Thyroid gland (tissue), 4 donors: ENCODE measurements around the gene PLEKHA1.

Source experiments
- CTCF ChIP-seq, 6 experiments: fragments of 200-600 bp in 3 of 6; fragments of 450-650 bp in 3 of 6; sonication (generic) in 3 of 6; IDR thresholded peaks; one replicate each; pipeline ENCODE4 v1.5.1; 2016 to 2019; ENCODE audit warnings: antibody characterized with exemption in 6 of 6, mild to moderate bottlenecking in 2 of 6, inconsistent platforms in 1 of 6, moderate library complexity in 1 of 6
- POLR2A ChIP-seq, 2 donors: fragments of 450-650 bp; IDR thresholded peaks; one replicate each; pipeline ENCODE4 v1.6.1; 2017; ENCODE audit warnings: antibody characterized with exemption in 2 of 2, mild to moderate bottlenecking in 2 of 2, moderate library complexity in 1 of 2

- TF ChIP-seq CTCF (IDR thresholded peaks at IDR 0.05) (no peak), POLR2A (IDR thresholded peaks at IDR 0.05) (no peak)
These were observed 25.6 kb upstream of the PLEKHA1 start for GRCh38 chr10:122348935-122349361.
